SK-N-SH (cell line): ENCODE measurements around the gene ANKRD50. TPM values are rescaled to one million over a fixed set of nuclear protein-coding genes. Genes with fewer than 3 reads are reported as not detected.

Experiments used
- CTCF ChIA-PET: fragments of 300-600, 350-600 bp; formaldehyde crosslinking; extraction: SDS; loops from one replicate; lab custom pipeline; 2021; lab: Yijun Ruan, JAX
- POLR2A ChIA-PET: fragments of 350-600 bp; sonication (Branson Sonifier 250); formaldehyde crosslinking; extraction: SDS; loops from one replicate; lab custom pipeline; 2020; ENCODE audit warnings: antibody characterized with exemption, inconsistent platforms; lab: Yijun Ruan, JAX
- DNase-seq: peaks from one replicate; pipeline ENCODE4 v3.0.0; 2012
- H2AFZ ChIP-seq: fragments of 200-600 bp; sonication (generic); 2 replicates; pipeline ENCODE4 v1.8.1; 2016; ENCODE audit warnings: antibody characterized with exemption, mild to moderate bottlenecking, low read depth
- H3F3A ChIP-seq: fragments of 200-600 bp; sonication (generic); replicated peaks from 2 replicates; pipeline ENCODE3; 2016; ENCODE audit warnings: antibody characterized with exemption, mild to moderate bottlenecking; ENCODE audit not compliant: insufficient read depth
- H3K27ac ChIP-seq, 2 experiments: fragments of 200-500 bp in 1 of 2; fragments of 200-600 bp in 1 of 2; sonication (Bioruptor generic) in 1 of 2; sonication (generic), shearing (Covaris generic) in 1 of 2; 2 replicates each; pipeline versions ENCODE4 v1.5.1 to v1.6.1; 2014 to 2016; ENCODE audit warnings: low read depth in 2 of 2, inconsistent platforms in 1 of 2, low read length in 1 of 2, mild to moderate bottlenecking in 1 of 2, mixed read lengths in 1 of 2
- H3K27me3 ChIP-seq: fragments of 200-600 bp; sonication (generic), shearing (Covaris generic); 2 replicates; pipeline ENCODE4 v1.6.1; 2016; ENCODE audit warnings: mixed run types; ENCODE audit not compliant: insufficient read depth
- H3K36me3 ChIP-seq, 2 experiments: fragments of 200-500 bp in 1 of 2; fragments of 200-600 bp in 1 of 2; sonication (Bioruptor generic) in 1 of 2; sonication (generic) in 1 of 2; replicated peaks in 1 of 2; 2 replicates each; pipeline versions ENCODE3 to v1.5.1; 2014 to 2016; ENCODE audit warnings: low read length in 1 of 2, mild to moderate bottlenecking in 1 of 2; ENCODE audit not compliant: insufficient read depth in 2 of 2, control insufficient read depth in 1 of 2
- H3K4me1 ChIP-seq, 2 experiments: fragments of 200-500 bp in 1 of 2; fragments of 200-600 bp in 1 of 2; sonication (Bioruptor generic) in 1 of 2; sonication (generic), shearing (Covaris generic) in 1 of 2; 2 replicates each; pipeline versions ENCODE4 v1.5.1 to v1.6.1; 2014 to 2016; ENCODE audit warnings: low read depth in 1 of 2, low read length in 1 of 2, mixed run types in 1 of 2; ENCODE audit not compliant: insufficient read depth in 2 of 2, control insufficient read depth in 1 of 2
- H3K4me2 ChIP-seq: fragments of 200-600 bp; sonication (generic), shearing (Covaris generic); 2 replicates; pipeline ENCODE4 v1.6.1; 2017; ENCODE audit warnings: mixed run types
- H3K4me3 ChIP-seq, 2 experiments: fragments of 200-500 bp in 1 of 2; fragments of 200-600 bp in 1 of 2; sonication (Bioruptor generic) in 1 of 2; sonication (generic), shearing (Covaris generic) in 1 of 2; 2 replicates each; pipeline versions ENCODE4 v1.5.1 to v1.8.1; 2014 to 2016; ENCODE audit warnings: low read depth in 2 of 2, inconsistent platforms in 1 of 2, low read length in 1 of 2, mild to moderate bottlenecking in 1 of 2, mixed read lengths in 1 of 2, moderate library complexity in 1 of 2
- H3K79me2 ChIP-seq: fragments of 200-600 bp; sonication (generic); 2 replicates; pipeline ENCODE4 v1.8.1; 2017; ENCODE audit warnings: mild to moderate bottlenecking; ENCODE audit not compliant: insufficient read depth
- H3K9ac ChIP-seq: fragments of 200-600 bp; sonication (generic); 2 replicates; pipeline ENCODE4 v1.6.1; 2017; ENCODE audit warnings: mixed run types
- H3K9me2 ChIP-seq: fragments of 200-600 bp; sonication (generic); 2 replicates; pipeline ENCODE4 v1.6.1; 2017; ENCODE audit warnings: mixed run types
- H3K9me3 ChIP-seq: fragments of 200-600 bp; sonication (generic); 2 replicates; pipeline ENCODE4 v1.6.1; 2017; ENCODE audit warnings: mixed run types, mild to moderate bottlenecking, moderate library complexity
- H4K20me1 ChIP-seq: fragments of 200-600 bp; sonication (generic); 2 replicates; pipeline ENCODE4 v1.6.1; 2017; ENCODE audit warnings: mild to moderate bottlenecking, mixed run types; ENCODE audit not compliant: insufficient read depth
- CHD2 ChIP-seq: fragments of 150-350 bp; IDR thresholded peaks from 2 replicates; pipeline ENCODE4 v1.6.1; 2018; ENCODE audit warnings: low read length; ENCODE audit not compliant: partially characterized antibody
- CTCF ChIP-seq: fragments of 200-600 bp; sonication (generic); IDR thresholded peaks from 2 replicates; pipeline ENCODE4 v1.6.1; 2017; ENCODE audit warnings: antibody characterized with exemption, mild to moderate bottlenecking, moderate library complexity
- ELF1 ChIP-seq: IDR thresholded peaks from 2 replicates; pipeline ENCODE4 v1.4.0; 2012
- EP300 ChIP-seq, 2 experiments: IDR thresholded peaks; 2 replicates each; pipeline versions ENCODE4 v1.4.0 to v1.6.1; 2012; ENCODE audit warnings: borderline replicate concordance in 1 of 2, low read depth in 1 of 2, low read length in 1 of 2
- EZH2phosphoT487 ChIP-seq: fragments of 200-600 bp; sonication (generic); IDR thresholded peaks from 2 replicates; pipeline ENCODE4 v1.6.1; 2017; ENCODE audit warnings: low read depth, mixed run types, mild to moderate bottlenecking, antibody characterized with exemption, moderate library complexity, borderline replicate concordance
- FOXJ3 ChIP-seq: sonication (generic); formaldehyde crosslinking; IDR thresholded peaks from 2 replicates; pipeline ENCODE4 v1.5.1; 2020; ENCODE audit warnings: mild to moderate bottlenecking, missing genetic modification reagents
- FOXM1 ChIP-seq: IDR thresholded peaks from 2 replicates; pipeline ENCODE4 v1.4.0; 2012; ENCODE audit warnings: low read depth, mild to moderate bottlenecking
- GABPA ChIP-seq: IDR thresholded peaks from 2 replicates; pipeline ENCODE4 v1.4.0; 2012; ENCODE audit warnings: low read depth, mild to moderate bottlenecking
- GATA2 ChIP-seq: sonication (generic); formaldehyde crosslinking; IDR thresholded peaks from 2 replicates; pipeline ENCODE4 v1.5.0; 2020; ENCODE audit warnings: mild to moderate bottlenecking, missing genetic modification reagents
- JUND ChIP-seq: IDR thresholded peaks from 2 replicates; pipeline ENCODE4 v1.4.0; 2012
- NFIC ChIP-seq: IDR thresholded peaks from 2 replicates; pipeline ENCODE4 v1.4.0; 2012; ENCODE audit warnings: borderline replicate concordance
- NRF1 ChIP-seq: IDR thresholded peaks from 2 replicates; pipeline ENCODE4 v1.6.1; 2012; ENCODE audit warnings: low read depth, mild to moderate bottlenecking, low read length
- POLR2AphosphoS5 ChIP-seq: IDR thresholded peaks from 2 replicates; pipeline ENCODE4 v1.6.1; 2012; ENCODE audit warnings: low read depth, low read length
- RCOR1 ChIP-seq: fragments of 150-350 bp; IDR thresholded peaks from 2 replicates; pipeline ENCODE4 v1.6.1; 2017; ENCODE audit warnings: antibody characterized with exemption, low read length
- RXRA ChIP-seq: IDR thresholded peaks from 2 replicates; pipeline ENCODE4 v1.4.0; 2012; ENCODE audit warnings: low read depth, mild to moderate bottlenecking, borderline replicate concordance
- SMC3 ChIP-seq: IDR thresholded peaks from 2 replicates; pipeline ENCODE4 v1.6.1; 2012; ENCODE audit warnings: low read depth, low read length, improper control_type of control experiment
- TAF1 ChIP-seq: IDR thresholded peaks from 2 replicates; pipeline ENCODE4 v1.6.1; 2012; ENCODE audit warnings: low read depth, mild to moderate bottlenecking, low read length, moderate library complexity, borderline replicate concordance
- TCF12 ChIP-seq: IDR thresholded peaks from 2 replicates; pipeline ENCODE4 v1.4.0; 2012
- ZBTB33 ChIP-seq: IDR thresholded peaks from 2 replicates; pipeline ENCODE4 v1.4.0; 2012; ENCODE audit warnings: low read depth, borderline replicate concordance
- WGBS: methylation state at CpG from one replicate; pipeline ENCODE4 v1.1.6; 2017; ENCODE audit warnings: low lambda C conversion rate; 5-methylcytosine and 5-hydroxymethylcytosine counted together
- polyA plus RNA-seq, 3 experiments: library from polyadenylated mRNA; depleted of rRNA; stranded (reverse); fragments of >200 nt; gene quantifications; 2 replicates each; pipeline ENCODE4 v1.2.3, GENCODE V29; 2012

ANKRD50 gene
- polyA plus RNA-seq, 1 of the 3 experiments (the other 2 are of a cell fraction) = 13.5 TPM

- Histone ChIP-seq H2AFZ (no peak overlapping the region), H3K36me3 (no peaks in the 10 kb centered on the region), H4K20me1 (no peaks in the 10 kb centered on the region), H3F3A (no peaks in the 10 kb centered on the region), H3K9me2 (no peaks in the 10 kb centered on the region), H3K27ac (no peak overlapping the region), H3K9ac (no peak overlapping the region), H3K79me2 (no peaks in the 10 kb centered on the region), H3K4me2 (no peak overlapping the region), H3K9me3 (no peaks in the 10 kb centered on the region), H3K27me3 (no peaks in the 10 kb centered on the region), H3K4me3 (no peak overlapping the region), H3K4me1 (no peaks in the 10 kb centered on the region)
- DNase-seq = no peak
- ChIA-PET CTCF (no interaction called here), POLR2A (no interaction called here)
- 59% methylated on average over 4 of the region's 4 CpGs for WGBS
- TF ChIP-seq NFIC (no peak), RXRA (no peak), RCOR1 (no peak), POLR2AphosphoS5 (no peak), EP300 (IDR thresholded peaks at IDR 0.05; ENCODE audit: borderline replicate concordance in 1 of 2, low read depth in 1 of 2, low read length in 1 of 2) (no peak), GATA2 (CRISPR knock-in tag) (no peak), CHD2 (no peak), TAF1 (no peak), ZBTB33 (no peak), TCF12 (no peak), GABPA (no peak), JUND (no peak), ELF1 (no peak), FOXJ3 (CRISPR knock-in tag) (no peak), NRF1 (no peak), FOXM1 (no peak), CTCF (no peak), SMC3 (no peak), EZH2phosphoT487 (no peak)
Measured at GRCh38 chr4:124753941-124754581, 41.5 kb upstream of the ANKRD50 start.
